RWPE2 (cell line): ENCODE measurements around the gene PRM1.

ENCODE experiments used
- ATAC-seq: fragments of 200-7000 bp; cut with Tn5 transposase; 3 replicates; pipeline ENCODE4 v1.9.1; 2021; ENCODE audit warnings: low read depth
- DNase-seq: peaks from one replicate; pipeline ENCODE4 v3.0.0-alpha.2; 2020; ENCODE audit warnings: low spot score
- H3K27ac ChIP-seq: fragments of 450-650 bp; 2 replicates; pipeline ENCODE4 v1.5.1; 2017; ENCODE audit warnings: mild to moderate bottlenecking; ENCODE audit not compliant: poor library complexity, severe bottlenecking
- H3K27me3 ChIP-seq: fragments of 250-450 bp; sonication (Bioruptor Pico); 2 replicates; pipeline ENCODE4 v1.5.1; 2021; ENCODE audit warnings: mild to moderate bottlenecking, moderate library complexity; ENCODE audit not compliant: insufficient read depth, poor library complexity, severe bottlenecking
- H3K36me3 ChIP-seq: fragments of 250-450 bp; sonication (Bioruptor Pico); 2 replicates; pipeline ENCODE4 v1.5.1; 2020; ENCODE audit warnings: low read depth, mild to moderate bottlenecking, moderate library complexity
- H3K4me1 ChIP-seq: fragments of 250-450 bp; sonication (Bioruptor Pico); 2 replicates; pipeline ENCODE4 v1.5.1; 2021; ENCODE audit warnings: mild to moderate bottlenecking, moderate library complexity; ENCODE audit not compliant: insufficient read depth, poor library complexity, severe bottlenecking
- H3K4me3 ChIP-seq: fragments of 250-450 bp; sonication (Bioruptor Pico); 2 replicates; pipeline ENCODE4 v1.5.1; 2021; ENCODE audit warnings: mild to moderate bottlenecking, moderate library complexity; ENCODE audit not compliant: severe bottlenecking
- H3K9me3 ChIP-seq: fragments of 250-450 bp; sonication (Bioruptor Pico); 2 replicates; pipeline ENCODE4 v1.5.1; 2021; ENCODE audit warnings: mild to moderate bottlenecking, moderate library complexity; ENCODE audit not compliant: severe bottlenecking
- CTCF ChIP-seq: fragments of 450-650 bp; IDR thresholded peaks from one replicate; pipeline ENCODE4 v1.5.1; 2017; ENCODE audit warnings: mild to moderate bottlenecking, moderate library complexity; ENCODE audit not compliant: poor library complexity, severe bottlenecking

The PRM1 gene

GRCh38 chr16:11319529-11320146, 38.5 kb upstream of the PRM1 start:
- no peak for DNase-seq
- H3K4me1 ChIP-seq = no peaks in the 10 kb centered on the region
- H3K27me3 ChIP-seq = no peaks in the 10 kb centered on the region
- H3K4me3 ChIP-seq = no peak overlapping the region
- no peak for ATAC-seq
- H3K9me3 ChIP-seq = no peaks in the 10 kb centered on the region
- TF ChIP-seq CTCF = no peak
- H3K27ac ChIP-seq = no peak overlapping the region
- no peaks in the 10 kb centered on the region for H3K36me3 ChIP-seq

DNA sequence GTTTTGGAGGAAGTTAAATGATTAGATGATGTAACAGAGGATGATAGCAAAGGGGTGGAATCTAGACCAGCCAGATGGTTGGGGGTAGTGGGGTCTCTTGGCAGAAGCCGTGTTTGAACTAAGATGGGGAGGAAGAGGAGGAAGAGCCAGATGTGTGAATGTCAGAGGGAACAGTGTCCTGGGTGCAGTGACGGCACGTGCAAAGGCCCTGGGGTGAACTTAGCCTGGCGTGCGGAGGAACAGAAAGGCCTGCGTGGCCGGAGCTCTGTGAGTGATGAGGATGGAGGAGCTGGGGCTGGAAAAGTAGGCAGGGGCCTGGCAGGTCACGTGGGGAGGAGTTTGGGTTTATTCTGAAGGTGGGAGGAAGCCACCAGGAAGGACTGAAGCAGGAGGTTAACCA, 37.7 kb upstream of the PRM1 start:
- no peaks in the 10 kb centered on the region for H3K27me3 ChIP-seq
- H3K9me3 ChIP-seq = no peaks in the 10 kb centered on the region
- H3K4me3 ChIP-seq = no peak overlapping the region
- DNase-seq (no peak), ATAC-seq (no peak)
- no peak for TF ChIP-seq CTCF
- H3K36me3 ChIP-seq = no peaks in the 10 kb centered on the region
- no peak overlapping the region for H3K27ac ChIP-seq
- no peaks in the 10 kb centered on the region for H3K4me1 ChIP-seq

DNA sequence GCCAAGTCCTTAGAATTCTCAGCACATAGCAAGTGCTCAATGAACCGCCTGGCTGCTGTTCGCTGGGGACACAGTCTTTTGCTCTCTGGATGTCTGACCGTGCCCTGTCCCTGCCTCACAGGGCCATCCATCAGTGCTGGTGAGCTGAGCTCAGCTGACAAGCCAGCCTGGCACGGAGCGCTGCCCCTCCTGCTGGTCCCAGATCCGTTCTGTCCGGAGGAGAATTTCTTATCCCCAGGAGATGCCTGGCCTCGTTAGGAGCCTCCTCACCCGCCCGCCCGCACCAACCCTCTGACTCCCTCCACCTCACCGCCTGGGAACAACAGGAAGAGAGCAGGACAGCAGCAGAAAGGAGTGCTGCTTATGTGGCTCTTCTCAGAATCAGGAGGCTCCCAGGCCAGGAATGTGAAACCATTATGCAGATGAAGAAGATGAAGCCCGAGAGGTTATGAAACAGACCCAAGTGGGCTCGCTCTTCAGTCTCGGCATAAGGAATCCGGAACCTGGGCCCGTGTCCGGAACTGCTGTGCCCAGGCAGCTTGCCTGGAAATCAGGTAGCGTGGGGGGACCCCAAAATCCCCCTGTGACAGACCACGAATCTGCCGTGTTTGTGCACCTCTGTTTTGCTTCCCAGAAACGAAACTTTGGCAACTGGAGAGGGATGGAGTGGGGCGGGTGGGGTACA, 35.3 kb upstream of the PRM1 start:
- Histone ChIP-seq H3K27me3 (no peaks in the 10 kb centered on the region), H3K27ac (no peak overlapping the region), H3K9me3 (no peaks in the 10 kb centered on the region), H3K4me1 (peaks cover 14% of the 10 kb centered on the region), H3K36me3 (no peaks in the 10 kb centered on the region), H3K4me3 (no peak overlapping the region)
- ATAC-seq (no peak), DNase-seq (no peak)
- no peak for TF ChIP-seq CTCF

DNA sequence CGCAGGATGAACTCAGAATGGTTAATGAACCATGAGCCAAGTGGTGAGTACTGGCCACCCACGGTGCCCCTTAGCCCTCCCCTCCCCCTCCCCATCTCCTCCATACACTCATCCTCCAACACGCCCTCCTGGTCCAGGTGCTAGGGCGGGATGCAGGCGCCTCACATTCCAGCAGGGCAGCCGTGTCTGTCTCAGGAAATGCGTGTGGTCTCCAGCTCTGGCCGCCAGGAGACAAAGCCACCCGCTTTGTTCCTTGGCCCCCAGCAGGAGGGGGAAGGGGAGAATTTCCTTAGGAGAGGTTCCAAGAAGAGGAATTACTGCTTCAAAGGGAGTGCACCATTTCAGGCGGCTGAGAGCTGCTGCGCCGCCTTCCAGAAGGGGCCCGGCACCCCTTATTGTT, 34.4 kb upstream of the PRM1 start:
- Histone ChIP-seq H3K4me1 (peaks cover 14% of the 10 kb centered on the region), H3K9me3 (no peaks in the 10 kb centered on the region), H3K27me3 (no peaks in the 10 kb centered on the region), H3K4me3 (no peak overlapping the region), H3K36me3 (no peaks in the 10 kb centered on the region), H3K27ac (no peak overlapping the region)
- no peak for TF ChIP-seq CTCF
- ATAC-seq (peak; percentile 77), DNase-seq (no peak)

- Histone ChIP-seq H3K36me3 (no peaks in the 10 kb centered on the region), H3K9me3 (no peaks in the 10 kb centered on the region), H3K4me1 (peaks cover 14% of the 10 kb centered on the region), H3K4me3 (no peak overlapping the region), H3K27me3 (no peaks in the 10 kb centered on the region), H3K27ac (no peak overlapping the region)
- no peak for TF ChIP-seq CTCF
- ATAC-seq (no peak), DNase-seq (no peak)
Observed at GRCh38 chr16:11314309-11314894, 33.3 kb upstream of the PRM1 start.
